ENCODE measurements around the gene PRKAB2.
"Not testable (repeated sequence)": the region's sequence is repeated elsewhere in the genome, so short reads cannot be mapped to it uniquely, and the experiment has no call there.

The PRKAB2 gene

GRCh38 chr1:147109041-147109440 is 63.2 kb downstream of the PRKAB2 start:
- no peak for DNase-seq

GRCh38 chr1:147106407-147106881 is 65.8 kb downstream of the PRKAB2 start:
- DNase-seq = not testable (repeated sequence)

DNA sequence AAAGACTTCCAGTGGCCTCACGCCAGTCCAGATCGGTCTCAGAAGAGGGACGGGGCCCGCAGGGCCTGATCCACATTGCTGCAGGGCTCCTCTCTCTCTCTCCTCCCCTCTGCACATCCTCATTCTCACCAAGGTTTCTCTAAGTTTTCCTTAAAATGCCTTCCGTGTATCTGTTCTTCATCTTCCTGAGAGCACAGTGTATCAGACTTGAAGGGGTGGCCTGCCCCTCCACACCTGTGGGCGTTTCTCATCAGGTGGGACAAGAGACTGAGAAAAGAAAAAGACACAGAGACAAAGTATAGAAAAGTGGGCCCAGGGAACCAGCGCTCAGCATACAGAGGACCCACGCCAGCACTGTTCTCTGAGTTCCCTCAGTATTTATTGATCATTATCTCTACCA is 66.4 kb downstream of the PRKAB2 start:
- DNase-seq = no peak

Measured in inflammatory macrophage treated with lipopolysaccharide for 4 hours (primary cell).